ENCODE data around the gene GRK5.

The GRK5 gene

DNA sequence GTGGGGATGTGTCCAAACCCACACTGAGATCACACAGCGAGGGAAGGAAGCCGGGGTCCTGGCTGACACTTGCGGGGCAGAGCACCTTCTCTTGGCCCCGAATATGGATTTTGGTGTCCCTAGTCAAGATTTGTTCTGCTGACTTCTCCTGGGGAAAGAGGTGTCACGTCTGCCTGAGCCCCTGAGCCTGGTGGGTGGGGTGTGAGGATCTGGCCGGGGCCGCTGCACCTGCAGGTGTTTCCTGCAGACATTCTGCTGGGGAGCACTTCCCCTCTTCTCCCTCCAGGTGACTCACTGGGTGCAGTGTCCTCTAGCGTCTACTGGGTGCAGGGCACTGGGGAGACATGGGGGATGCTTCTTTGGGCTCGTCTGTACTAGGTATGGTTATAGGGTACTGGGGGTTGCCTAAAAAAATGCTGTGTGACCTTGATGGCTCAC, 99.2 kb downstream of the GRK5 start:
- FAIRE-seq (no peak), DNase-seq (ENCODE audit: insufficient read length) (peak; percentile 87)
- no peak; the same call in 1 of the 2 replicates for TF ChIP-seq TAF1 (IDR thresholded peaks at IDR 0.05; ENCODE audit: borderline replicate concordance, low read depth, low read length)
- peak; percentile 61 for TF ChIP-seq POLR2A (IDR thresholded peaks at IDR 0.05; ENCODE audit: low read depth, low read length)
- peak; percentile 82 for TF ChIP-seq POLR2AphosphoS5 (IDR thresholded peaks at IDR 0.05; ENCODE audit: low read depth, low read length)

DNA sequence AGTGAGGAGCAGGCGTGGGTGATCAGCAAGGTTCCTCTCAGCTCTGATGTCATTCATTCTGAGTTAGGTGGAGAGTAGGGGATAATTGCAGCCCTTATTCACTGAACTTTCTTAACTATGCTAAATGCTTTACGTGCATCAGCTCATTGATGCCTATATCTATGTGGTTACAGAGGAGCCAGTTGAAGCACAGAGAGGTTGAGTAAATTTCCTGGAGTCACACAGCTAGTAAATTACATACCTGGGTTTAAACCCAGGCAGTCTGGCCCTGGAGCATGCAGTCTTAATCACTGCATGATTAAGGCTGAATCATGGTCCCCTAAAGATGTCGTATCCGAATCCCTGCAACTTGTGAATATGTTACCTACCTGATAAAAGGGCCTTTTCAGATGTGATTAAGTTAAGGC, 99.6 kb downstream of the GRK5 start:
- no peak for FAIRE-seq
- no peak for DNase-seq (ENCODE audit: insufficient read length)

DNA sequence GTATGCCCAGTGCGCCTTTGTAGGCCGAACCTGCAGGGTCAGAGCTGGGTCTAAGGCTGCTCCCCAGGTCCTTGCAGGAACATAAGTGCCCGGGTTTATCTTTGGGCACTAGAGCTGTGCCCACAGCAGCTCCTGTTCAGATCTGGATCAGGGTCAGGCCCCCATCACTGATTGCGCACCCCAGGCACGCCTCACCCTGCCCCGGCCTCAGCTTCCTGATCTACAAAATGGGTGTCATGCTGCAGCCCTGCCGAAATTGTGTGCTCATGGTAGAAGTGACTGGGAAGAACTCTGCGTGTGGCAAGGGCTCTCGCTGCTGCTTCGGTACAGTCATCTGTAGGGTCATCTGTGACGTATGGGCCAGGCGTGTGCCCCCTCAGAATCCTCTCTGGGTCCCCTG, 100.7 kb downstream of the GRK5 start:
- FAIRE-seq, result no peak
- TF ChIP-seq POLR2A (IDR thresholded peaks at IDR 0.05; ENCODE audit: low read depth, low read length) (no peak), TAF1 (IDR thresholded peaks at IDR 0.05; ENCODE audit: borderline replicate concordance, low read depth, low read length) (no peak), POLR2AphosphoS5 (IDR thresholded peaks at IDR 0.05; ENCODE audit: low read depth, low read length) (no peak)

More for the DNA sequence above, 99.6 kb downstream of the GRK5 start:
- TF ChIP-seq POLR2AphosphoS5 (IDR thresholded peaks at IDR 0.05; ENCODE audit: low read depth, low read length) (no peak), POLR2A (IDR thresholded peaks at IDR 0.05; ENCODE audit: low read depth, low read length) (no peak), TAF1 (IDR thresholded peaks at IDR 0.05; ENCODE audit: borderline replicate concordance, low read depth, low read length) (no peak)

DNA sequence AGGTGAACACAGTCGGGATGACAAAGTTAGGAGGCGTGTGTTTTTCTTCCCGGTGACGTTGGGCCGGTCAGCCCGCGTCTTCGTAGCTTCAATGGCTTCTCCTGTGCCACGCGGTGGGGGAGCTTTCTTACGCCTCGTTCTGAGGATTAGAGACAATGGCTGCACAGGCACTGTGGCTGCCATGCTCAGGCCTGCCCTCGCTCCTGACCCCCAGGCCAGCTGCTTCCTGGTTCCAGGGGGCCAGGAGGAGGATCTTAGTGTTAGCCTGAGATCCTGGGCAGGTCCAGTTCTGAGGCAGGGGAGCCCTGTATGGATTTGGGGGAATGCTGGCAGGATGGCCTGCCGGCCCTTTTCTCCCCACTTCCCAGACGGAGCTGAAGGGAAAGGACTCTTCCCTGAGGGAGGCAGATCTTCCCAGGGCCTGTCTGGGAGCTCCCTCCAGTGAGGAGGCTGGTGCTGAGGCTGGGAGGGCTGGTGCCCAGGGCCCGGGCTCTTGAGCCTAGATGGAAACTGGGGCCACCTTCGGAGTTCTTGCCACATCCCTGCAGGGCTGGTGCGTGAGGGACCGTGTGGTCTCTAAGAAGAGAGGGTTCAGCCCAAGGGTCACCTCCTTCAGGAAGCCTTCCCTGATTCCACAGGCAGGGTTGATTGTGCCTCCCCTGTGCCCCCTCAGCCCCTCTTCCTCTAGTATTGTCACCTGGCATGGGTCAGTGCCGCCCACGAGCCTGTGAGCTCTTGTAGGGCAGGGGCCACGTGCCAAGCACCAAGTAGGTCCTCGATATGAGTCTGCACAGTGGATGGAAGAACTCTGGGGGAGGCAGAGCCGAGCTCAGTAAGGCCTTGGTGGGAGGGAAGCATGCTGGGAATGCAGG, 101.4 kb downstream of the GRK5 start:
- FAIRE-seq (no peak), DNase-seq (ENCODE audit: insufficient read length) (no peak)
- TF ChIP-seq POLR2A (IDR thresholded peaks at IDR 0.05; ENCODE audit: low read depth, low read length) (no peak), TAF1 (IDR thresholded peaks at IDR 0.05; ENCODE audit: borderline replicate concordance, low read depth, low read length) (no peak), POLR2AphosphoS5 (IDR thresholded peaks at IDR 0.05; ENCODE audit: low read depth, low read length) (no peak)

More for the DNA sequence above, 100.7 kb downstream of the GRK5 start:
- no peak for DNase-seq (ENCODE audit: insufficient read length)

DNA sequence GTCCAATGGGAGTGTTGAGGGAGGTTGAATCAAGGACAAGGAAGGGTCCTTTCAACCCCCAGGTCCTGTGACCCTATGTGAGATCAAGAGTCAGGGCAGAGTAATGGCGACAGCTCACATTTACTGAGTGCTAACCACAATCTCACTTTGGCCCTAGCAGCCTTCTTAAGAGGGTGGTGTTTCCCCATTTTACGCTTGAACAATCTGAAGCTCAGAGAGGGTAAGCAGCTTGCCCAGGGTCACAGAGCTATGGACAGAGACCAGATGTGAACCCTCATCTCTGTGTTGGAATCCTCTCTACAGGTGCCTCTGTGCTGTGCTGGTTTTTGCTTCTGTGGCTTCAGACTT, 102.0 kb downstream of the GRK5 start:
- DNase-seq (ENCODE audit: insufficient read length) (no peak), FAIRE-seq (no peak)
- TF ChIP-seq POLR2AphosphoS5 (IDR thresholded peaks at IDR 0.05; ENCODE audit: low read depth, low read length) (no peak), POLR2A (IDR thresholded peaks at IDR 0.05; ENCODE audit: low read depth, low read length) (no peak), TAF1 (IDR thresholded peaks at IDR 0.05; ENCODE audit: borderline replicate concordance, low read depth, low read length) (no peak)

DNA sequence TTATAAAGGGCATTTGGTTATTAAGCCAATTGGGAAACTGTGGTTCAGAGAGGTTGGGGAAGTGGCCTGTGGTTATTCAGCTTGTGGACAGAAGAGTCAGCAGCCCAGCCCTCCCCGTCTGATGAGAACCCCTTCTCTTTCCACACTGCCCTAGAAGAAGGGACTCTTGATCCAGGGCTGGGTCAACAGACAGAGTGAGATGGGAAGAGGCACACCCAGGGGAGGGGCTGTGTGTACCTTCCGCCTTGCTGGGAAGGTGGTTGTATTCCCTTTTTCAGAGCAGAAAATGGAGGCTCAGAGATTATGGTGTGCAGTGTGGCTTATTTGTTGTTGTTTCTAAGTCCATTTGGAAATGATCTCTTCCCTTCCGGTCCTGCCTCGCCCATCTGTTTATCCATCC, 103.4 kb downstream of the GRK5 start:
- TF ChIP-seq POLR2A (IDR thresholded peaks at IDR 0.05; ENCODE audit: low read depth, low read length), result no peak
- no peak for TF ChIP-seq POLR2AphosphoS5 (IDR thresholded peaks at IDR 0.05; ENCODE audit: low read depth, low read length)
- no peak for TF ChIP-seq TAF1 (IDR thresholded peaks at IDR 0.05; ENCODE audit: borderline replicate concordance, low read depth, low read length)
- FAIRE-seq, result no peak
- DNase-seq (ENCODE audit: insufficient read length), result no peak

DNA sequence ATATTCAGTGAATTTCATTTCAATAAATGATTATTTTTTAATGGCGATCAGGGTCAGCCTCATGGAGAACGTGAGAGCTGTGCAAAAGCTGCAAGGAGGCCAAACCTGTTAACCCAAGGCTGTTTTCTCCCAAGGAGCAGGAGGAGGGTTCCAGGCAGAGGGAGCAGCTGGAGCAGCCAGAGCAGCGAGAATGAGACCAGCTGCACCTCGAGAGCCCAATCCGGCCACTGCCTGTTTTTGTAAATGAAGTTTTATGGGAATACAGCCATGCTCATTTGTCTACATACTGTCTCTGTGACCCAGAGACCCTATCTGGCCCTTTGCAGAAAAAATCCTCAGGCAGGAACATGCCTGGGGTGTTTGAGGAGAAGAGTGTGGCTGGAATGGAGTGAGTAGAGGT, 104.9 kb downstream of the GRK5 start:
- no peak for DNase-seq (ENCODE audit: insufficient read length)
- no peak for FAIRE-seq
- TF ChIP-seq TAF1 (IDR thresholded peaks at IDR 0.05; ENCODE audit: borderline replicate concordance, low read depth, low read length), result no peak
- TF ChIP-seq POLR2A (IDR thresholded peaks at IDR 0.05; ENCODE audit: low read depth, low read length), result no peak
- no peak for TF ChIP-seq POLR2AphosphoS5 (IDR thresholded peaks at IDR 0.05; ENCODE audit: low read depth, low read length)

DNA sequence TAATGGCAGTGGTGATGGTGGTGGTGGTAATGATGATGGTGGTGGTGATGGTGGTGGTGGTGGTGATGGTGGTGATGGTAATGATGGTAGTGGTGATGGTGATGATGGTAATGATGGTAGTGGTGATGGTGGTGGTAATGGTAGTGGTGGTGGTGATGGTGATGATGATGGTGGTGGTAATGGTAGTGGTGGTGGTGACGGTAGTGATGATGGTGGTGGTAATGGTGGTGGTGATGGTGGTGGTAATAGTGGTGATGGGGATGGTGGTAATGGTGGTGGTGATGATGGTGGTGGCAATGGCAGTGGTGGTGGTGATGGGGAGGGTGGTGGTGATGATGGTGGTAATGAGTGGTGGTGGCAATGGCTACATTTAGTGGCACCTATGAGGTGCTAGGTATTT, 105.7 kb downstream of the GRK5 start:
- no peak for FAIRE-seq
- no peak for DNase-seq (ENCODE audit: insufficient read length)
- TF ChIP-seq POLR2A (IDR thresholded peaks at IDR 0.05; ENCODE audit: low read depth, low read length), result no peak
- no peak for TF ChIP-seq POLR2AphosphoS5 (IDR thresholded peaks at IDR 0.05; ENCODE audit: low read depth, low read length)
- TF ChIP-seq TAF1 (IDR thresholded peaks at IDR 0.05; ENCODE audit: borderline replicate concordance, low read depth, low read length), result no peak

DNA sequence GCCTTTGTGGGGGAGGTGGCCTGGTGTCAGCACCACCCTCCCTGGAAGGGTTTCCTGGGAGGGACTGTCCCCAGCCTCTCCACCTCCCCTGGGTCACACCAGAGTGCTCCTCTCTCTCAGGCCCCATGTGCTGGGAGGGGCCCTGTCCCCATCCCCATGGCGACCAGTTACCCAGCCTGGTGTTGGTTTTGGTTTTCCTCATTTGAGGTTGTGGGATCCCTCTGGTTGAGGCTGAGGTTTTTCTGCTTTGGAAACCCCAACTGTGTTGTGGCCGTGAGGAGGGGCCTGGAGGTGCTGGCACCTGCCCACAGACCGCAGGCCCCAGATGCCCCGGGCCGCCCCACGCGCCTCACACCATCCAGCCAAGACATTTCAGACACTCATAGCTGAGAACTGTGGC, 106.3 kb downstream of the GRK5 start:
- DNase-seq (ENCODE audit: insufficient read length), result peak; percentile 67
- TF ChIP-seq TAF1 (IDR thresholded peaks at IDR 0.05; ENCODE audit: borderline replicate concordance, low read depth, low read length) (no peak), POLR2AphosphoS5 (IDR thresholded peaks at IDR 0.05; ENCODE audit: low read depth, low read length) (no peak), POLR2A (IDR thresholded peaks at IDR 0.05; ENCODE audit: low read depth, low read length) (no peak)
- peak; percentile 89 for FAIRE-seq

DNA sequence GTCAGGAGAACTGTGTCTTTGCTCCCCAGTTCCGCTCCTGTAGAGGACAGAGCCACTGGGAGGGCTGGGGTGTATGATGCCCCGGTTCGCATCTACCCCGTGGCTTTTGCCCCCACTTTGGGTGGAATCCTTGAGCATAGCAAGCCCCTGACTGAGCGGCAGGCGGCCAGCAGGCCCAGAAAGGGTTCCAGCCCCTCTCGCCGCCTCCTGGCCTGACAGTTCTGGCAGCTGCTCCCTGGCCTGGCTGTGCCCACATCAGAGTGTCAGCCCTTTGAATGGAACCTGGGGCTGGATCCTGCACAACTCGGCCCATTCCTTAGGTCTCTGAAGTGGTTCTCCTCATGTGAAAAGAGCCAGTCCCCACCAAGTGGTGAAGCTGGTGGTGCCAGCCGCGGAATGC, 106.7 kb downstream of the GRK5 start:
- TF ChIP-seq POLR2A (IDR thresholded peaks at IDR 0.05; ENCODE audit: low read depth, low read length) (no peak), POLR2AphosphoS5 (IDR thresholded peaks at IDR 0.05; ENCODE audit: low read depth, low read length) (no peak), TAF1 (IDR thresholded peaks at IDR 0.05; ENCODE audit: borderline replicate concordance, low read depth, low read length) (no peak)
- no peak for FAIRE-seq
- no peak for DNase-seq (ENCODE audit: insufficient read length)

DNA sequence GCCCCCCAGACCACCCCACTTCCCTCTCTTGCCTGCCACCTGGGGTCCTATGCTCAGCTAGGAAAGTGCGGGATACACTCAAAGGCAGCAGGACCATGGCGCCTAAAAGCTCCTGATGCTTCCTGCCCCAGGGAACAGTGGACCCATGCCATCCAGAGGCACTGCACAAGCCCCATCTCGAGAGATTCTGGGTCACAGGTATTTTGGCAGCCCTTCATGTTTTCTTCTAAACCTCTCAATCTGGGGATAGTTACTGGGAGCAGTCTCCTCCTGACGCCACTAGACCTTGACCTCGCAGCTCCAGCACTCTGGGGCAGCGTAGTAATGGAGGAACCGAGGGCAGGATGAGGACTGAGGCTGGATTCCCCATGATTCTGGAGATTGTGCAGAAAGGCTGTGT, 107.1 kb downstream of the GRK5 start:
- TF ChIP-seq TAF1 (IDR thresholded peaks at IDR 0.05; ENCODE audit: borderline replicate concordance, low read depth, low read length) (no peak), POLR2A (IDR thresholded peaks at IDR 0.05; ENCODE audit: low read depth, low read length) (no peak)
- FAIRE-seq (no peak), DNase-seq (ENCODE audit: insufficient read length) (no peak)

Data from GM12892 (cell line).